Measurements from ENCODE around the gene TBC1D16. TPM values are rescaled to one million over a fixed set of nuclear protein-coding genes. Genes with fewer than 3 reads are reported as not detected.
"Not testable (repeated sequence)": the region's sequence is repeated elsewhere in the genome, so short reads cannot be mapped to it uniquely, and the experiment has no call there.

Gene TBC1D16
- total RNA-seq, 2 donors from 2014 or later, result 29.9 to 30.9 TPM

DNA sequence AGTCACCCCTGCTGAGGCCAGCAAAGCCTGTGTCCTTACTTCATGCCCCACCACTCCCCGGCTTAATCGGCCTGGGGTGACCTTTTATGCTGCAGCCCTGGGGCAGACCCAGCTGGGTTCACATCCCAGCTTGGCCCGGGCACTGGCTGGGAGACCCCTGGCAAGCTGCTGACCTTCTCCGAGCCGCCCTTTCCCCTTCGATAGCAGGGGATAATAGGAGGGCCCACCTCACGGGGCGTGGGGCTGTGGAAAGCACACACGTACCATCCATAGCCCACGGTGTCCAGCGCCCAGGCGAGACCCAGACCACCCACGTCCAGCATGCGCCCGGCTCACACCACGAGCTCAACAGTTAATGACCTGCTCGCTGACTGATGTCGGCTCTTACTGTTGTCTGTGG is 26.8 kb downstream of the TBC1D16 start:
- DNase-seq (peak; percentile 24), ATAC-seq (peak in 1 of 2 donors; percentile 29)
- intact Hi-C loops (cut with DNase I), result loop anchor here in 1 of 2 donors (10.0 kb wide), 1 partner anchor 76 kb away; no protein-coding TSS in a partner anchor

DNA sequence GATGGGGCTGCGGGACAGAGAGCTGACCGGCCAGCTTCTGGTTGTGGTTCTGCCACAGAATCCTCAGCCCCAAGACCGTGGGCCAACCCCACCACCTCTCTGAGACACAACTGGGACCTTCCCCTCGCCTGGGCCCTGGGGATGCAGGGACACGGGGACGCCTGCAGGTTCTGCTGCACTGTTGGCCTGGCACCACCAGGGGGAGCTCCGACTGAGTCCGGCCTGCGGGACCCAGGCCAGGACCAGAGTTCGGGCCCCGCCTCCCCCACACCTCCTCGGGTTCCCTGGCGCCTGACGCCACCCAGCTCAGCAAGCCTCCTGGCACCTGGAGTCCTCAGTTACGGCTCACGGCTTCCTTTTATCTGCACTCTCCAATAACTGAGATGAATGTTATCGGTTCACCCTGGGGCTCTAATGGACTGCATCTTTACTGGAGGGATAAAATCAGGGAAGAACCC is 27.3 kb downstream of the TBC1D16 start:
- intact Hi-C loops (cut with DNase I), result loop anchor here in 1 of 2 donors (10.0 kb wide), 1 partner anchor 76 kb away; no protein-coding TSS in a partner anchor
- DNase-seq (peak; percentile 83), ATAC-seq (peak; percentile 81 to 83)

GRCh38 chr17:80007939-80008338 is 27.7 kb downstream of the TBC1D16 start:
- peak; percentile 18 for DNase-seq
- ATAC-seq, result no peak
- intact Hi-C loops (cut with DNase I), result loop anchor here in 1 of 2 donors (10.0 kb wide), 1 partner anchor 77 kb away; no protein-coding TSS in a partner anchor

DNA sequence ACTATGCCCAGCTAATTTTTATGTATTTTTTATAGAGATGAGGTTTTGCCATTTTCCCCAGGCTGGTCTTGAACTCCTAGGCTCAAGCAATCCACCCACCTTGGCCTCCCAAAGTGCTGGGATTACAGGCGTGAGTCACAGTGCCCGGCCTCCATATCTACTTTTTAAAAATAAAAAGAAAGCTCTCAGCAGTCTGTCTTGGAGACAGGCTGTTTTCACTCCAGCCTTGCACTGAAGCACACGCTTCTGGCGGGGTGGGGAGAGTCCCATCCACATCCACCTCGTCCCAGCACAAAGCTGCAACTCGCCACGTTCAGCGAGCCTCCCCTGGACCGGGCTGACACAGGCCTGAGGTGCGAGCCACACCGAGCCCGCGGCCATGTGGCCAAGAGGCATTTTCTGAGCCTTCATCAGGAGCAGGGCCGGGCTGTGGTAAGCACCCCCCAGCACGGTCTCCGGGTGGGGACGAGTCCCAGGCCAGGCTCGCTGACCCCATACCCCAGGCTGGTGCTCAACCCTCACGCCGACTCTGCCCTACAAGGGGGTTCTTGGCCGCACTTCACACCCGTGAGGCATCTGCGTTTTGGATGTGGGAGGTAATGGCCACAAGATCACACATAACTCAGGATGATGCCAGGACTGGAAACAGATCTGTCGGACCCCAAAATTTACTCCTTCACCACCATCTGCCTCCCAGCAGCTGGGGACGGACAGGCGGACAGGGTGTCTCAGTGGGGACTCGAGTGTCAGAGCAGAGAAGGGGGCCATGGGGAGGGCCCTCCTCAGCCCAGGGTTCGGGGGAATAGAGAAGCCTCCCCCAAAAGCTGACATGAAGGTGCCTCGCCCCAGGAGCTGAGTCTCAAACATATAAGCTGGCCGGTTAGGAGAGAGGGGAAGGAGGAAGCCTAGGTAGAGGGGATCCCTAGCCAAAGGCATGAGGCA is 28.6 kb downstream of the TBC1D16 start:
- ATAC-seq, result no peak
- intact Hi-C loops (cut with DNase I), result loop anchor here in 1 of 2 donors (10.0 kb wide), 1 partner anchor 78 kb away; no protein-coding TSS in a partner anchor
- DNase-seq, result peak; percentile 18

GRCh38 chr17:80006339-80006720 is 29.3 kb downstream of the TBC1D16 start:
- no peak for DNase-seq
- no peak for ATAC-seq
- intact Hi-C loops (cut with DNase I), result loop anchor here in 1 of 2 donors (10.0 kb wide), 1 partner anchor 78 kb away; no protein-coding TSS in a partner anchor

DNA sequence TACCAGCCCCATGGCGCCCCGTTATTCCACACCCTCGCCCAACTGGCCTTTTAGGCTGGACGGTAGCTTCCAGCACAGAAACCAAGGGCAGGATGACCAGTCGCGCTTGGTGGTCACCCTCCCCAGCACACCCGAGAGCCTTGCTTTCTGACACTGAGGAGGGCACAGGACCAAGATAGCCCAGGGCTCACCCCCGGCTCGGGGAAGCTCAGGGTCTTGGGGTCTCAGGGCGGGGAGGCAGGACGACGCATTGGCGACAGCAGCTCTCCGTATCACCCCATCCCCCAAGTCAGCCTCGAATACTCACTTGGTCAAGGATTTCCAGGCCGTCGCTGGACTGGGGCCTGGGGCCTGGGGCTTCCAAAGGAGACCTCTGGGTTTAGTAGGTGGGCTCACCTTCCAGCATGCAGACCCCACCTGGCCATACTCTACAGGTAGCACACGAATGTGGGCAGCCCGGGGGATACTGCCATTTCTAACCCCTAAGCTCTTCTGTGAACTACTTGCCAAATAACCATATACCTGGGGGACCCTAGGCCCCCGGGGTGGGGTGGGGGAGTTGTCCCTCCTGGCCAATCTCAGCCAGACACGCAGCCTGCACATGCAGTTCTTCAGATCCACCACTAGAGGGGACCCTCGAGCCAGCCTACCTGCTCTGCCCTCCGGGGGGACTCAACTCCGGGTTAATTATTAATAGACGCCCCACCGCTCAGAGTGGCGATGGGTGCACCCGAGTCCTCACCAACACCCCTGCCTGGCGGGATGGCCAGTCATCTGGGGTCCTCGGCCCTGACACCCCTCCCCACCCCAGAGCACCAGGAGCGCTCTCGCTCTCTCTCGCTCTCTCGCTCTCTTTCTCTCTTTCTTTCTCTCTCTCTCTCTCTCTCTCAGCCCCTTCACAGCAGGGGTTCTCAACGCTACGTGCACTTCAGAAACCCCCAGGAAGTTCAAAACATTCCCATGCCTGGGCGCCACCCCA is 30.0 kb downstream of the TBC1D16 start:
- intact Hi-C loops (cut with DNase I), result loop anchor here in 1 of 2 donors (10.0 kb wide), 1 partner anchor 79 kb away; no protein-coding TSS in a partner anchor
- DNase-seq (no peak), ATAC-seq (peak; percentile 22 to 40)

- ATAC-seq (no peak), DNase-seq (no peak)
- intact Hi-C loops (cut with DNase I), result loop anchor here in 1 of 2 donors (10.0 kb wide), 1 partner anchor 81 kb away; no protein-coding TSS in a partner anchor
These were observed 31.7 kb downstream of the TBC1D16 start for GRCh38 chr17:80003969-80004368.

- intact Hi-C loops (cut with DNase I), result loop anchor here in 1 of 2 donors (10.0 kb wide), 1 partner anchor 82 kb away; no protein-coding TSS in a partner anchor
- DNase-seq, result no peak
These were observed 32.8 kb downstream of the TBC1D16 start for GRCh38 chr17:80002690-80003490.

DNA sequence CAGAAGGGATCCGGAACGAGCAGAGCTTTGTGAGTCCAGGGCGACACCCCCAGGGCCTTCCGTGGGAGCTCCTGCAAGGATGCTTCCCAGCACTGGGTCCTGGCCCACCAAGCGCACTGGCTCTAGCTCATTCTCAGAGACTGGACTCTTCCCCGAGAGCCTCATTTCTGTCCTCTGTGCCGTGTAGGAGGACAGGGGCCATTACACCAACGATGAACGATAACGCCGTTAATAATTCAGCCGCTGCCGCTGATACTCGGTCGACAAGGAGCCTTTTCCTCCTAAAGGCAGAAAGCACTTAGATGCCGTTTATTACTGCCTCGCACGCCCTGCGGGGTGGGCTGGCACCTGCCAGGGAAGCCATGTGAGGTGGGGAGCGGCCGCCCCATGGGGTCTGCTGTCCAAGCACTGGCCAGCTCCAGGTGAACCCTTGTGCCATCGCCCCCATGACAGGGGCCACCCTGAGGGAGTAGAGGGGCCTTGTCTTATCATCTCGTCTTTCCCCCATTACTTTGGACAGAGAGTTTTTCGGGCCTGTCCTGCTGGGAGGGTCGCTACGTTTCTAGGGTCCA is 33.5 kb downstream of the TBC1D16 start:
- DNase-seq (no peak), ATAC-seq (no peak)
- intact Hi-C loops (cut with DNase I), result loop anchor here in 1 of 2 donors (10.0 kb wide), 1 partner anchor 83 kb away; no protein-coding TSS in a partner anchor

More at GRCh38 chr17:80002690-80003490, 32.8 kb downstream of the TBC1D16 start:
- no peak for ATAC-seq

- DNase-seq (no peak), ATAC-seq (peak; percentile 39 to 46)
- intact Hi-C loops (cut with DNase I), result loop anchor here in 1 of 2 donors (10.0 kb wide), 1 partner anchor 84 kb away; no protein-coding TSS in a partner anchor
These were observed 34.5 kb downstream of the TBC1D16 start for GRCh38 chr17:80000981-80001775.

- DNase-seq, result no peak
- no peak for ATAC-seq
- intact Hi-C loops (cut with DNase I), result loop anchor here in 1 of 2 donors (10.0 kb wide), 1 partner anchor 85 kb away; no protein-coding TSS in a partner anchor
These were observed 35.5 kb downstream of the TBC1D16 start for GRCh38 chr17:80000136-80000535.

DNA sequence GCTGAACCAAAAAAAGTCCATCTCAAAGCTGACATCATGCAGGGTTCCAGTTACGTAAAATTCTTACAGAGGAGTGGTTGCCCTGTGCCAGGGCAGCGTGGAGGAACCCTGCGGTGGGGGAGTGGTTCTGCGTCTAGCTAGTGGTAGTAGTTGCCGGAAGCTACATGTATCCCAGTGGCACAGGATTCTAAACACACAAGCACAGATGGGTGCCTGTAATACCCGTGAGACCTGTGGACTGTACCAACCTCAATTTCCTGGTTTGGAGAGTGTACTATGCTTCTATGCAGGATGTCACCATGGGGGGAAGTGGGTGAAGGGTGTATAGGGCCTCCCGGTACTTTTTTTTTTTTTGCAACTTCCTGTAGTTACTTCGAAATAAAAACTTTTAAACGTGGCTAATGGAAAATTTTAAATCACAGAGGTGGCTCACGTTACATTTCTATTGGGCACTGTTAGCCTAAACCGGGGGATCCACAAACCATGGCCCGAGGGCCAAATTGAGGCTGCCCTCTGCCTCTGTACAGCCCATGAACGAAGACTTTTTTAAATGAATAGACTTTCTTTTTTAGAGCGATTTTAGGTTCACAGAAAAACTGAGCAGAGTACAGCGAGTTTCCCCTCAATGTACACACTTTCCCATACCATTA is 38.5 kb downstream of the TBC1D16 start:
- intact Hi-C loops (cut with DNase I), result no loop called here
- ATAC-seq (peak; percentile 7 to 45), DNase-seq (no peak)

- ATAC-seq (no peak), DNase-seq (no peak)
- intact Hi-C loops (cut with DNase I), result no loop called here
These were observed 39.4 kb downstream of the TBC1D16 start for GRCh38 chr17:79996291-79996690.

GRCh38 chr17:79995696-79996095 is 40.0 kb downstream of the TBC1D16 start:
- ATAC-seq (no peak), DNase-seq (no peak)
- intact Hi-C loops (cut with DNase I), result no loop called here

DNA sequence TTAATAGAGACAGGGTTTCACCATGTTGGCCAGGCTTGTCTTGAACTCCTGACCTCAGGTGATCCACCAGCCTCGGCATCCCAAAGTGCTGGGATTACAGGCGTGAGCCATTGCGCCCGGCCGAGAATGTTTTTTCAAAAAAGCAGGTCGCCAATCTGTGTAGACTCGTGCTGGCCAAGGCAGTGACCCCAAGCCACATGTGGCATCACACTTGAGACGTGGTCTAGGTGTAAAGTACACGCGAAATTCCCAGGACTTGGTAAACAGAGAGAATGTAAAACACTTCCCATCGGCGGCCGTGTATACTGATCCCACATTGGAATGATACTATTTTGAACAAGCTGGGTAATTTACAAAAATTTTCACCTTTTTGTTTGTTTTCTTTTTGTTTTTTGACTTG is 41.1 kb downstream of the TBC1D16 start:
- intact Hi-C loops (cut with DNase I), result loop anchor here (5.0 kb wide), 3 partner anchors 202 to 247 kb away; no protein-coding TSS in a partner anchor
- ATAC-seq, result no peak
- DNase-seq, result no peak

DNA sequence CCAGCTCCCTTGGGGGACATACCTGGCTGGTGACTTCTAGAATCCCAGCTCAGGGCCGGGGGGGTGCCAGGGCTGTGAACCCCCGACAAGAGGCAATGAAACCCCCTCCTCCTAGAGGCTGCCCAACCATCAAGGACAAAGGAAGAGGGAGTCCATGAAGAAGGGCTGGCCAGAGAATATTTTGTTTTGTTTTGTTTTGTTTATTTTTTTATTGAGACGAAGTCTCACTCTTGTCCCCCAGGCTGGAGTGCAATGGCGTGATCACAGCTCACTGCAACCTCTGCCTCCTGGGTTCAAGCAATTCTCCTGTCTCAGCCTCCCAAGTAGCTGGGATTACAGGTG is 41.5 kb downstream of the TBC1D16 start:
- not testable (repeated sequence) for DNase-seq, ATAC-seq
- intact Hi-C loops (cut with DNase I), result loop anchor here (5.0 kb wide), 3 partner anchors 202 to 247 kb away; no protein-coding TSS in a partner anchor

Data from left cardiac atrium (tissue), 4 donors.